GM18498 (cell line): ENCODE measurements around the gene TNFSF13.
"Not testable (repeated sequence)": the region's sequence is repeated elsewhere in the genome, so short reads cannot be mapped to it uniquely, and the experiment has no call there.

ENCODE experiments used
- ATAC-seq: cut with Tn5 transposase; IDR thresholded peaks from one replicate; pipeline ENCODE4 v1.9.1; 2021; ENCODE audit warnings: mild to moderate bottlenecking, moderate library complexity; ENCODE audit not compliant: unreplicated experiment

The TNFSF13 gene

DNA sequence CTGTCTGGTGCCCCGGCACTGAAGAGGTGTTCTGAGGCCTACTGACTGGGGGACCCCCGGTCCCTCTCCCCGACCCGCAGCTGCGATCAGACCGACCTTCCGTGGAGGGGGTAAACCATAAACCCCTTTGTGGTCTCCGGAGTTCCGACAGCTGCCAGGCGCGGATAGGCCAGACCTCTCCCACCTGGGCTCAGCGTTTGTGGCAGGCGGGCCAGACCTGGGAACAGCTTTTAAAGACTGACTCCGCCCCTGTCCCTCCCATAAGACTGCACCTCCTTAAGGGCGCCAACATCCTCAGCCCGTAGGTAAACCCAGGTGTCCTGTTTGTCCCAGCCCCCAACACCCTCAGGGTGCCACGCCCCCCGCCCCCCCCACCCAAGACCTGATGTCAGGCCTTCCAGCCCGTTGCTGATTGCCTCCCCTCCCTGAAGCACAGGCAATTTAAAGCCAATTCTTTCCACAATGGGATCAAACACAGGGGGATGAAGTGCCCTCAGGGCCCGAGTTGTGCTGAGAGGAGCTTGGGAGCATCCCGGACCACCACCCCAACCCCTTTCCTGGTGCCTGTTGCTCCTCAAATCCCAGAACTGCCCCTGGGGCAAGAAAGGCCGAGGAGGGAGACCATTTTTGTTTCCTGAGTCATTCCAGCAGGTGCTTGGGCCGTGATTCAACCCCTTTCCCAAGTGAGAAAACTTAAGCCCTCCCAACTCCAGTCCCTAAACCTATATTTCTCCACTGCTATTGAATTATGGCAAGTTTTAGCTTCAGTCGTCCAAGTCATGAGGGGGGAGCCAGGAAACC, 31.5 kb downstream of the TNFSF13 start, which contains the start of gene SOX15:
Gene SOX15 (minus strand): TSS at position 204 of the 801 bp plus-strand sequence. CDS start 418 bp downstream, outside the sequence.
- ATAC-seq = no peak

DNA sequence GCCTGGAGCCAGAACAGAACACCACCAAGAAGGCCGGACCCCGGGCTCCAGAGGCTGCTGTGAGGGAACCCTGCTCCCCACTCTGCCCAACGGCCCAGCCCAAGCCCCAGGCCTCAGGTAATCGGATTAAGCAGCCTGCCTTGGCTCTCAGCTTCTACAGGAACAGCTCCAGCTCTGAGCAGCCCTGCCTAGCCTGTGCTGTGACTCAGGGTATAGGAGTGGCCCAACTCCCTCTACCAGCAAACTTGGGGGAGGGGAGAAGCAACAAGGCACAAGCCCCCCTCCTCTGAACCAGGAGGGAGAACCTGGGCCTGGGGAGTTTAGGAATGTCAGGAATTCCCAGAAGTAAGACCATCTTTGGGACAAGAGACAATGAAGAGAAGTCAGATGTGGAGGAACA, 32.2 kb downstream of the TNFSF13 start:
- no peak for ATAC-seq

DNA sequence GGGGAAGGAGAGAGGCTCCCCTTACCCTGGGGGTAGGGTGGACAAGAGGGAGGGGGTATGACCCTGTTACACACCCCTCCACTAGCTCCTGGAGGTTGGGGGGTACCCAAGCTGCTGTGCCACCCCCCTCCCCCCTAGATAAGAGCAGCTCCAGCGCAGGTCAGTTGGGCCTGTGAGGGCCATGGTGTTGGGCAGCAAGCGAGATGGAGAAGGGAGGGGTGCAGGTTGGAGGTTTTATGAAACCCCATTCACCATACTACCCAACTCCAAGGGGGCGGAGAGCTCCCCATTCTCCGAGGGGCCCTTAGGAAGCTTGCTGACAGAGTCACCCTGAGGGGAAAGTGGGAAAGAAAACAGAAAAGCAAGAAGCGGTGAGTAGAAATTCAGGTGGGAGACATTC, 33.0 kb downstream of the TNFSF13 start:
- no peak for ATAC-seq

DNA sequence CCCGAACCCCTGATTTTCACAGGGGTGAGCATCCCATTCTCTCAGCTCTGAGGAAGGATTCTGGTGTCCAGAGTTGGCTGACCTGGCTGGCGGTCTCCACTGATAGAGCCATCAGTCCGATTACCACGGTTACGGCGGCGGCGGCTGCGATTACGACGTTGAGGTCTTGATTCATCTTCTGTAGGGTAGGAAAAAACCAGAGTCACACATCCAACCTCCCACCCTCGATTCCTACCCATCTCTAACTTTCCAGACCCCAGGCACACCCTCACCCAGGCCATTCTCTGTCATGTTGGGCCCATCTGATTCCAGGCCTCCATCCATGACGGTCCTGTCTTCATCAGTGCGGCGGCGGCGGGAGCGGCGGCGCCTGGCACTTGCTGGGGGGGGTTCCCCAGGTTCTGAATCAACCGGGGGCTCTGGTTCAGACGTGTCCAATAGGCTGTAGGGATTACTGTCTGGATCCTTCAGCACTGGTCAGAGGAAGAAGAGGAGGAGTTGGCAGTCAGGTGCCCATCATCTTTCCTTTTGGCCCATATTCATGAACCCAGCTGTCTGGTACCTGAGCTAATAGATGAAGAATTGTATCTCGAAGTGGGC, 34.0 kb downstream of the TNFSF13 start:
- no peak for ATAC-seq

DNA sequence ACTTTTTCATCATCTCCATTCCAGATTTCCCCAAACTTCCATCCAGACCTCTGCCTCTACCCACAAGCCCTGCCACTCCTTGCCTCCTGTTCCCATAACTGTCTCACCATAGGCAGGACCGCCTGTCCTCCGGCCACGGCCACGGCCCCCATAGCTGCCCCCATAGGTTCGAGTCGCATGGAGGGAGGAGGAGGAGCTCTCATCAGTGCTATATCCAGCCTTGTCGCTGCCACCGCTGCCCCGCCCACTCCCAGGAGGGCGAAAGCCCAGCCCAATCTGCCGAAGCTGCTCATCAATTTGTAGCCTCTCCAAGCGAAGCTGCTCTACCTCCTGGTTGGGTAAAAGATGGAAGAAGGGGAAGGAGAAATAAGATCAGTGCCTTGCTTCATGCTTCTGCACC, 34.7 kb downstream of the TNFSF13 start:
- no peak for ATAC-seq

DNA sequence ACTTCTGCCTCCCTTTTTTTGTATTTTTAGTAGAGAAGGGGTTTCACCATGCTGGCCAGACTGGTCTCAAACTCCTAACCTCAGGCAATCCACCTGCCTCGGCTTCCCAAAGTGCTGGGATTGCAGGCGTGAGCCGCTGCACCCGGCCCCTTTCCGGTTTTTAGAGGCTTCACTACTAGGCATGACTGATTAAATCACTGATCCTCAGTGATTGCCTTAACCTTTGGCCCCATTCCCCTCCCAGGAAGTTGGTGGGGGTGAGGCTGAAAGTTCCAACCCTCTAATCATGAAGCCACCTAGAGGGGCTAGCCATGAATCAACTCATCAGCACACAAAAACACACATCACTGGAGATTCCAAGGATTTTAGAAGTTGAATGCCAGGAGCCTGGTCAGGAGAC, 39.0 kb downstream of the TNFSF13 start:
- ATAC-seq = not testable (repeated sequence)

DNA sequence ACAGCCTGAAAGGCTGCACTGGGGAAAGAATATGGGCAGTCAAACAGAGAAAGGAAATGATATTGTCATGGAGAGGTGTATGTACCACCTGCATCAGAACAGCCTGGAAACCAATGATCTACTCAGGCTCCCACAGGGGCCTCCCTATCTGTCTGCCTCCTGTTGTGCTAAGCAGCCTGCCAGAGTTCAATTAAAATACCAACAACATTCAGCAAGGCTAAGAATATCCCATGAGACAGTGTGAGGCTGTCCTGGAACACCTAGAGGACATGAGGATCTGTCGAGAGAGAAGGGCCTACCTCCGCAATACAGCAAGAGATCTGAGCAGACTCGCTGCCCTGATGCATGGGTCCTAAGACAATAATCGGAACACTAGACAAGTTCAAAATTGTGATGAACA, 47.7 kb downstream of the TNFSF13 start:
- no peak for ATAC-seq

DNA sequence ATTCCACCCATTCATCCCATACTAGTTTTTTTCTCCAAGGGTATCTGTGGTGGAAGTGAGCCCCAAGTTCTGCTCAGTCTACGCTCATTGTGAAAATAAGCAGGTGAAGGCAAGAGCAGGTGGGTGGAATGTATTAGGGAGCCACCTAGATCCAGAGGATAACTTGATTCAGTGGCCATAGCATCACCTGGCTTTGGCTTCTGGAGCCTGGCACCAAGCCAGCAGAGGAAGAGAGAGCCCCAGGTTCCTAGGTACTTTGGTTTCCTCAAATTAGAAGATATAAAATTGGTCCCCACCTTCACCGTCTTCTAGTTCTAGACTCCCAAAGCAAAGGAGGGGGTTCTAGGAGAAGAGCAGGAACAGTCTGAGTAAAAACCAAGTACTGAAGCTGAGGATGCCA, 52.1 kb downstream of the TNFSF13 start:
- no peak for ATAC-seq
